T-helper 1 cell treated with Interleukin-12 subunit alpha and Interleukin-12 subunit beta and Interleukin-4 antibody, amounts not matched to agents 30 ng/mL and 1 ng/mL, for 36 hours (primary cell): ENCODE data around the gene FLNA. TPM values are rescaled to one million over a fixed set of nuclear protein-coding genes. Genes with fewer than 3 reads are reported as not detected.

Experiments
- intact Hi-C: fragments of 100-400 bp; cut with micrococcal nuclease; formaldehyde crosslinking; loops from one replicate; pipeline ENCODE4 v1.15.1; 2024
- total RNA-seq: library from RNA; stranded (reverse); gene quantifications from 2 replicates; pipeline ENCODE4 v1.2.3, GENCODE V29; 2022

The FLNA gene
- total RNA-seq, 1 donor from 2014 or later = 1,525 TPM

- intact Hi-C loops = loop anchor here (10.0 kb wide), 1 partner anchor 652 kb away; the partner anchor contains the start of genes ABCD1 and BCAP31
Observed at GRCh38 chrX:154376774-154377173, 2.3 kb upstream of the FLNA start.

GRCh38 chrX:154375156-154375504 is 696 bp upstream of the FLNA start:
- intact Hi-C loops = loop anchor here (10.0 kb wide), 1 partner anchor 650 kb away; the partner anchor contains the start of genes ABCD1 and BCAP31

GRCh38 chrX:154373340-154374306 is 811 bp downstream of the FLNA start:
- intact Hi-C loops = loop anchor here (1.0 to 10.0 kb wide), 4 partner anchors 161 to 649 kb away; partner anchors contain the start of genes ABCD1, ARHGAP4, BCAP31 and HCFC1

- intact Hi-C loops = loop anchor here (1.0 to 10.0 kb wide), 4 partner anchors 162 to 648 kb away; partner anchors contain the start of genes ABCD1, ARHGAP4, BCAP31 and HCFC1
Observed at GRCh38 chrX:154372612-154373022, 1.8 kb downstream of the FLNA start.

GRCh38 chrX:154371789-154372300 is 2.6 kb downstream of the FLNA start:
- intact Hi-C loops = loop anchor here (1.0 to 10.0 kb wide), 6 partner anchors 7 to 647 kb away; partner anchors contain the start of genes ABCD1, ARHGAP4, BCAP31 and EMD

GRCh38 chrX:154371017-154371788 is 3.2 kb downstream of the FLNA start:
- intact Hi-C loops = loop anchor here (1.0 to 10.0 kb wide), 6 partner anchors 8 to 646 kb away; partner anchors contain the start of genes ABCD1, ARHGAP4, BCAP31 and EMD

- intact Hi-C loops = loop anchor here (1.0 to 10.0 kb wide), 6 partner anchors 9 to 646 kb away; partner anchors contain the start of genes ABCD1, ARHGAP4, BCAP31 and EMD
Observed at GRCh38 chrX:154370300-154371016, 4.0 kb downstream of the FLNA start.

- intact Hi-C loops = loop anchor here (1.0 to 10.0 kb wide), 7 partner anchors 61 to 645 kb away; partner anchors contain the start of genes ABCD1, ARHGAP4, BCAP31 and FAM3A
Observed at GRCh38 chrX:154369449-154370299, 4.8 kb downstream of the FLNA start.

- intact Hi-C loops = loop anchor here (1.0 to 2.0 kb wide), 4 partner anchors 60 to 273 kb away; partner anchors contain the start of genes FAM3A and GDI1
Observed at GRCh38 chrX:154368630-154369448, 5.6 kb downstream of the FLNA start.

- intact Hi-C loops = loop anchor here (2.0 kb wide), 2 partner anchors 59 to 69 kb away; partner anchors contain the start of gene GDI1
Observed at GRCh38 chrX:154367474-154368308, 6.7 kb downstream of the FLNA start.

GRCh38 chrX:154366666-154367055 is 7.8 kb downstream of the FLNA start:
- intact Hi-C loops = no loop called here

- intact Hi-C loops = no loop called here
Observed at GRCh38 chrX:154365997-154366665, 8.3 kb downstream of the FLNA start.

GRCh38 chrX:154365052-154365600 is 9.3 kb downstream of the FLNA start:
- intact Hi-C loops = no loop called here

- intact Hi-C loops = no loop called here
Observed at GRCh38 chrX:154363706-154364439, 10.6 kb downstream of the FLNA start.

- intact Hi-C loops = no loop called here
Observed at GRCh38 chrX:154362085-154362742, 12.2 kb downstream of the FLNA start.
